ENCODE measurements around the gene CCDC141.

DNA sequence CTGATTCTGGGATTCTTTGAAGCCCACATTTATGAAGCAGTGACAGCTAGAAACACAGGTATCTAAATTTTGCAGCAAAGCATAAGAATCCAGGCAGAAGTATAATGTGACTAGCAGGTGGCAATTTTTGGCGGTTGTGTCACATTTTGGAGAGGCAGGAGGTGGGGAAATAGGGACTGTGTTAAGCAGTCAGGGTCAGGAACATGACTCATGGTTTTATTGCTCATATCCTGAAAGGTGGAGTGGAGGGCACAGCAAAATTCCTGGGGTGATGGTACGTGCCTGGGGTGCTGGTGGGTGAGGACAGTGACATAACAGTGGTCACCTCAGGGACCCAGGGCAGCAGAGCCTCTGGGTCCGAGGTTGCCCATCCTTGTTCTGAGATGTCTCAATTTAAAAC is 179.2 kb downstream of the CCDC141 start:
- TF ChIP-seq, protein P1, sequence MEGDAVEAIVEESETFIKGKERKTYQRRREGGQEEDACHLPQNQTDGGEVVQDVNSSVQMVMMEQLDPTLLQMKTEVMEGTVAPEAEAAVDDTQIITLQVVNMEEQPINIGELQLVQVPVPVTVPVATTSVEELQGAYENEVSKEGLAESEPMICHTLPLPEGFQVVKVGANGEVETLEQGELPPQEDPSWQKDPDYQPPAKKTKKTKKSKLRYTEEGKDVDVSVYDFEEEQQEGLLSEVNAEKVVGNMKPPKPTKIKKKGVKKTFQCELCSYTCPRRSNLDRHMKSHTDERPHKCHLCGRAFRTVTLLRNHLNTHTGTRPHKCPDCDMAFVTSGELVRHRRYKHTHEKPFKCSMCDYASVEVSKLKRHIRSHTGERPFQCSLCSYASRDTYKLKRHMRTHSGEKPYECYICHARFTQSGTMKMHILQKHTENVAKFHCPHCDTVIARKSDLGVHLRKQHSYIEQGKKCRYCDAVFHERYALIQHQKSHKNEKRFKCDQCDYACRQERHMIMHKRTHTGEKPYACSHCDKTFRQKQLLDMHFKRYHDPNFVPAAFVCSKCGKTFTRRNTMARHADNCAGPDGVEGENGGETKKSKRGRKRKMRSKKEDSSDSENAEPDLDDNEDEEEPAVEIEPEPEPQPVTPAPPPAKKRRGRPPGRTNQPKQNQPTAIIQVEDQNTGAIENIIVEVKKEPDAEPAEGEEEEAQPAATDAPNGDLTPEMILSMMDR (IDR thresholded peaks at IDR 0.05; ENCODE audit: insufficient read depth, low read length) = no peak
- no peak for TF ChIP-seq GABPA (IDR thresholded peaks at IDR 0.05; ENCODE audit: low read depth)
- TF ChIP-seq POLR2AphosphoS5 (IDR thresholded peaks at IDR 0.05; ENCODE audit: low read depth) = no peak
